Right atrium auricular region (tissue), 2 donors: ENCODE results near the gene CCDC159. TPM values are rescaled to one million over a fixed set of nuclear protein-coding genes. Genes with fewer than 3 reads are reported as not detected.

Source experiments
- DNase-seq: peaks from one replicate; pipeline ENCODE4 v3.0.0-alpha.2; 2019; ENCODE audit warnings: low spot score
- H3K27ac ChIP-seq, 2 donors: fragments of 200-600 bp; sonication (generic); 1 replicate in 1 of 2; 2 replicates in 1 of 2; pipeline ENCODE4 v1.5.1; 2016 to 2019
- H3K27me3 ChIP-seq, 2 donors: fragments of 200-600 bp; sonication (generic); one replicate each; pipeline versions ENCODE4 v1.5.1 to v1.6.0; 2017 to 2019
- H3K36me3 ChIP-seq: fragments of 200-600 bp; sonication (generic); one replicate; pipeline ENCODE4 v1.5.1; 2016
- H3K4me1 ChIP-seq, 2 donors: fragments of 200-600 bp; sonication (generic); one replicate each; pipeline versions ENCODE4 v1.5.1 to v1.6.0; 2017 to 2019
- H3K4me3 ChIP-seq, 2 donors: fragments of 200-600 bp; sonication (generic); 1 replicate in 1 of 2; 2 replicates in 1 of 2; pipeline ENCODE4 v1.5.1; 2017 to 2019; ENCODE audit warnings: mild to moderate bottlenecking in 1 of 2, moderate library complexity in 1 of 2
- H3K9me3 ChIP-seq, 2 donors: fragments of 200-600 bp; sonication (generic); one replicate each; pipeline ENCODE4 v1.5.1; 2019
- CTCF ChIP-seq, 2 donors: fragments of 200-600 bp; sonication (generic); IDR thresholded peaks; one replicate each; pipeline ENCODE4 v1.5.1; 2019; ENCODE audit warnings: antibody characterized with exemption in 2 of 2
- total RNA-seq, 2 donors: library from RNA; depleted of rRNA; stranded (reverse); fragments of >200 nt; gene quantifications; one replicate each; pipeline ENCODE4 v1.1.0, GENCODE V29; 2016

CCDC159 gene
- total RNA-seq, 2 donors from 2014 or later: 12.1 to 18.8 TPM

- no peak for DNase-seq
- Histone ChIP-seq H3K27ac (no peak overlapping the region), H3K4me3 (no peak overlapping the region), H3K9me3 (peaks cover 0 to 11% of the 10 kb centered on the region in 2 donors), H3K27me3 (no peaks in the 10 kb centered on the region), H3K4me1 (no peaks in the 10 kb centered on the region), H3K36me3 (no peaks in the 10 kb centered on the region)
- no peak for TF ChIP-seq CTCF (IDR thresholded peaks at IDR 0.05)
Observed at GRCh38 chr19:11390933-11391680, 44.8 kb downstream of the CCDC159 start.

GRCh38 chr19:11397089-11397610, 50.8 kb downstream of the CCDC159 start:
- no peaks in the 10 kb centered on the region for H3K27me3 ChIP-seq
- H3K4me1 ChIP-seq: no peaks in the 10 kb centered on the region
- H3K27ac ChIP-seq: no peak overlapping the region
- TF ChIP-seq CTCF (IDR thresholded peaks at IDR 0.05): no peak
- H3K9me3 ChIP-seq: no peaks in the 10 kb centered on the region
- no peak overlapping the region for H3K4me3 ChIP-seq
- H3K36me3 ChIP-seq: no peaks in the 10 kb centered on the region
- no peak for DNase-seq

GRCh38 chr19:11399667-11400066, 53.3 kb downstream of the CCDC159 start:
- TF ChIP-seq CTCF (IDR thresholded peaks at IDR 0.05): no peak
- no peak for DNase-seq
- H3K4me1 ChIP-seq: no peaks in the 10 kb centered on the region
- H3K4me3 ChIP-seq: no peak overlapping the region
- H3K9me3 ChIP-seq: no peaks in the 10 kb centered on the region
- H3K27me3 ChIP-seq: no peaks in the 10 kb centered on the region
- H3K27ac ChIP-seq: no peak overlapping the region
- no peaks in the 10 kb centered on the region for H3K36me3 ChIP-seq

- DNase-seq: no peak
- no peaks in the 10 kb centered on the region for H3K4me1 ChIP-seq
- H3K36me3 ChIP-seq: no peaks in the 10 kb centered on the region
- no peak overlapping the region for H3K4me3 ChIP-seq
- no peak for TF ChIP-seq CTCF (IDR thresholded peaks at IDR 0.05)
- no peaks in the 10 kb centered on the region for H3K27me3 ChIP-seq
- no peaks in the 10 kb centered on the region for H3K9me3 ChIP-seq
- no peak overlapping the region for H3K27ac ChIP-seq
Observed at GRCh38 chr19:11400798-11401197, 54.5 kb downstream of the CCDC159 start.

- no peak overlapping the region for H3K27ac ChIP-seq
- no peak for TF ChIP-seq CTCF (IDR thresholded peaks at IDR 0.05)
- DNase-seq: no peak
Observed at GRCh38 chr19:11401808-11402543, 55.7 kb downstream of the CCDC159 start.

More at GRCh38 chr19:11401808-11402543, 55.7 kb downstream of the CCDC159 start:
- peaks cover 0 to 8% of the 10 kb centered on the region in 2 donors for H3K4me1 ChIP-seq
- no peaks in the 10 kb centered on the region for H3K36me3 ChIP-seq
- no peak overlapping the region for H3K4me3 ChIP-seq
- no peaks in the 10 kb centered on the region for H3K9me3 ChIP-seq
- no peaks in the 10 kb centered on the region for H3K27me3 ChIP-seq

Other genes starting within 250 kb of the CCDC159 start
- 1 to 10 TPM; 1.2 to 5.7 TPM for gene SPC24, start 190.7 kb upstream of the CCDC159 start, total RNA-seq
- gene KANK2, start 149.0 kb upstream of the CCDC159 start, total RNA-seq: 100 to 1,000 TPM; 445 to 622 TPM
- gene ANGPTL8, start 106.9 kb upstream of the CCDC159 start, total RNA-seq: 1 to 10 TPM in 1 of 2 donors, not detected in 1; 1.3 TPM
- 10 to 100 TPM; 12.7 to 49.4 TPM for gene DOCK6, start 84.0 kb upstream of the CCDC159 start, total RNA-seq
- gene TSPAN16, start 50.4 kb upstream of the CCDC159 start, total RNA-seq: not detected
- 10 to 100 TPM in 1 of 2 donors, 1 to 10 TPM in 1; 6.5 to 11.1 TPM for gene RAB3D, start 6.9 kb upstream of the CCDC159 start, total RNA-seq
- gene TMEM205, start 251 bp upstream of the CCDC159 start, total RNA-seq: 100 to 1,000 TPM; 301 to 343 TPM
- 10 to 100 TPM; 26.2 to 30.5 TPM for gene PLPPR2, start 8.9 kb downstream of the CCDC159 start, total RNA-seq
- 1 to 10 TPM in 1 of 2 donors, under 1 TPM in 1; 0.44 to 1.5 TPM for gene SWSAP1, start 28.1 kb downstream of the CCDC159 start, total RNA-seq
- 1 to 10 TPM; 5.9 to 10.0 TPM for gene EPOR, start 37.8 kb downstream of the CCDC159 start, total RNA-seq
- gene RGL3, start 72.8 kb downstream of the CCDC159 start, total RNA-seq: 1 to 10 TPM; 7.4 to 8.4 TPM
- gene ODAD3, start 88.6 kb downstream of the CCDC159 start, total RNA-seq: under 1 TPM; 0.22 to 0.59 TPM
- gene PRKCSH, start 89.1 kb downstream of the CCDC159 start, total RNA-seq: 10 to 100 TPM; 78.0 to 82.8 TPM
- gene ELAVL3, start 134.5 kb downstream of the CCDC159 start, total RNA-seq: not detected
- gene ZNF653, start 159.3 kb downstream of the CCDC159 start, total RNA-seq: 1 to 10 TPM; 4.6 to 9.9 TPM
- 100 to 1,000 TPM in 1 of 2 donors, 10 to 100 TPM in 1; 83.6 to 126 TPM for gene ECSIT, start 182.6 kb downstream of the CCDC159 start, total RNA-seq
- gene CNN1, start 192.3 kb downstream of the CCDC159 start, total RNA-seq: 100 to 1,000 TPM in 1 of 2 donors, 10 to 100 TPM in 1; 93.3 to 592 TPM
- 10 to 100 TPM; 17.1 to 32.5 TPM for gene ELOF1, start 212.7 kb downstream of the CCDC159 start, total RNA-seq
- gene ACP5, start 231.1 kb downstream of the CCDC159 start, total RNA-seq: 1 to 10 TPM; 3.2 to 3.6 TPM